SJSA1 (cell line): Measurements from ENCODE around the gene GIGYF2. TPM values are rescaled to one million over a fixed set of nuclear protein-coding genes. Genes with fewer than 3 reads are reported as not detected.

Source experiments
- DNase-seq, 2 experiments: peaks; one replicate each; pipeline ENCODE4 v3.0.0-alpha.2; 2015 to 2020; ENCODE audit warnings: low spot score in 2 of 2, low read depth in 1 of 2
- H3K27ac ChIP-seq: fragments of 250-450 bp; sonication (Bioruptor Pico); 2 replicates; pipeline ENCODE4 v1.5.1; 2020; ENCODE audit warnings: mild to moderate bottlenecking, moderate library complexity
- H3K27me3 ChIP-seq: fragments of 250-450 bp; sonication (Bioruptor Pico); replicated peaks from 2 replicates; pipeline ENCODE4 v1.5.1; 2020; ENCODE audit warnings: mild to moderate bottlenecking, moderate library complexity
- H3K36me3 ChIP-seq: fragments of 250-450 bp; sonication (Bioruptor Pico); 2 replicates; pipeline ENCODE4 v1.5.1; 2020; ENCODE audit warnings: mild to moderate bottlenecking
- H3K4me1 ChIP-seq: fragments of 250-450 bp; sonication (Bioruptor Pico); replicated peaks from 2 replicates; pipeline ENCODE4 v1.6.1; 2021; ENCODE audit warnings: mild to moderate bottlenecking
- H3K4me3 ChIP-seq: fragments of 250-450 bp; sonication (Bioruptor Pico); 2 replicates; pipeline ENCODE4 v1.5.1; 2020; ENCODE audit warnings: mild to moderate bottlenecking
- H3K9me3 ChIP-seq: fragments of 250-450 bp; sonication (Bioruptor Pico); replicated peaks from 2 replicates; pipeline ENCODE4 v1.5.1; 2020; ENCODE audit warnings: mild to moderate bottlenecking
- total RNA-seq: library from RNA; depleted of rRNA; stranded (reverse); fragments of >200 nt; shearing (Covaris generic); gene quantifications from 2 replicates; pipeline ENCODE4 v1.2.3, GENCODE V29; 2014; rRNA removed

The GIGYF2 gene
- 42.5 and 51.0 TPM in 2 replicates for total RNA-seq

GRCh38 chr2:232697059-232697806, at the start of gene GIGYF2:
Gene GIGYF2 (plus strand): TSS chr2:232697331. CDS start chr2:232735198, 37,867 bp downstream.
- Histone ChIP-seq H3K9me3 (no peaks in the 10 kb centered on the region), H3K4me1 (peaks cover 16% of the 10 kb centered on the region), H3K4me3 (peak within 1 kb of the TSS; percentile 90), H3K27ac (peak within 1 kb of the TSS; percentile 34), H3K27me3 (no peaks in the 10 kb centered on the region), H3K36me3 (peaks cover 19% of the 10 kb centered on the region)
- peak; percentile 93 to 98 for DNase-seq

- no peak overlapping the region for H3K4me3 ChIP-seq
- DNase-seq: no peak
- no peak overlapping the region for H3K27ac ChIP-seq
- no peaks in the 10 kb centered on the region for H3K9me3 ChIP-seq
- H3K4me1 ChIP-seq: no peaks in the 10 kb centered on the region
- H3K36me3 ChIP-seq: no peaks in the 10 kb centered on the region
- no peaks in the 10 kb centered on the region for H3K27me3 ChIP-seq
Observed at GRCh38 chr2:232649033-232649432, 48.1 kb upstream of the GIGYF2 start.

GRCh38 chr2:232652505-232652851, 44.7 kb upstream of the GIGYF2 start:
- no peak overlapping the region for H3K4me3 ChIP-seq
- H3K9me3 ChIP-seq: no peaks in the 10 kb centered on the region
- no peaks in the 10 kb centered on the region for H3K36me3 ChIP-seq
- H3K4me1 ChIP-seq: no peaks in the 10 kb centered on the region
- no peaks in the 10 kb centered on the region for H3K27me3 ChIP-seq
- DNase-seq: no peak
- no peak overlapping the region for H3K27ac ChIP-seq

GRCh38 chr2:232653441-232653840, 43.7 kb upstream of the GIGYF2 start:
- Histone ChIP-seq H3K4me3 (no peak overlapping the region), H3K27ac (no peak overlapping the region), H3K36me3 (no peaks in the 10 kb centered on the region), H3K9me3 (no peaks in the 10 kb centered on the region), H3K4me1 (no peaks in the 10 kb centered on the region), H3K27me3 (no peaks in the 10 kb centered on the region)
- DNase-seq: no peak

- H3K9me3 ChIP-seq: no peaks in the 10 kb centered on the region
- DNase-seq: no peak
- H3K27ac ChIP-seq: no peak overlapping the region
- H3K4me1 ChIP-seq: no peaks in the 10 kb centered on the region
- H3K4me3 ChIP-seq: no peak overlapping the region
- H3K27me3 ChIP-seq: no peaks in the 10 kb centered on the region
- no peaks in the 10 kb centered on the region for H3K36me3 ChIP-seq
Observed at GRCh38 chr2:232655392-232655791, 41.7 kb upstream of the GIGYF2 start.

GRCh38 chr2:232658217-232658785, 38.8 kb upstream of the GIGYF2 start:
- H3K27ac ChIP-seq: no peak overlapping the region
- H3K9me3 ChIP-seq: no peaks in the 10 kb centered on the region
- DNase-seq: no peak
- no peak overlapping the region for H3K4me3 ChIP-seq
- no peaks in the 10 kb centered on the region for H3K27me3 ChIP-seq
- H3K36me3 ChIP-seq: no peaks in the 10 kb centered on the region
- H3K4me1 ChIP-seq: no peaks in the 10 kb centered on the region

- Histone ChIP-seq H3K4me1 (no peaks in the 10 kb centered on the region), H3K27ac (no peak overlapping the region), H3K27me3 (no peaks in the 10 kb centered on the region), H3K4me3 (no peak overlapping the region), H3K36me3 (no peaks in the 10 kb centered on the region), H3K9me3 (no peaks in the 10 kb centered on the region)
- no peak for DNase-seq
Observed at GRCh38 chr2:232659359-232659758, 37.8 kb upstream of the GIGYF2 start.

GRCh38 chr2:232662486-232663260, 34.5 kb upstream of the GIGYF2 start:
- no peaks in the 10 kb centered on the region for H3K27me3 ChIP-seq
- no peak overlapping the region for H3K27ac ChIP-seq
- H3K36me3 ChIP-seq: no peaks in the 10 kb centered on the region
- H3K4me3 ChIP-seq: no peak overlapping the region
- H3K9me3 ChIP-seq: no peaks in the 10 kb centered on the region
- no peak for DNase-seq
- H3K4me1 ChIP-seq: peaks cover 2% of the 10 kb centered on the region

GRCh38 chr2:232666051-232666805, 30.9 kb upstream of the GIGYF2 start:
- no peak for DNase-seq
- no peak overlapping the region for H3K4me3 ChIP-seq

GRCh38 chr2:232667989-232668583, 29.0 kb upstream of the GIGYF2 start:
- Histone ChIP-seq H3K36me3 (no peaks in the 10 kb centered on the region), H3K27ac (peak overlapping the region; percentile 25; the same call in 1 of the 2 replicates), H3K9me3 (no peaks in the 10 kb centered on the region), H3K4me1 (peaks cover 16% of the 10 kb centered on the region), H3K27me3 (no peaks in the 10 kb centered on the region), H3K4me3 (no peak overlapping the region)
- DNase-seq: peak in 1 of 2 experiments; percentile 56

More at GRCh38 chr2:232666051-232666805, 30.9 kb upstream of the GIGYF2 start:
- peaks cover 9% of the 10 kb centered on the region for H3K4me1 ChIP-seq
- no peaks in the 10 kb centered on the region for H3K9me3 ChIP-seq
- H3K27ac ChIP-seq: no peak overlapping the region
- H3K27me3 ChIP-seq: no peaks in the 10 kb centered on the region
- no peaks in the 10 kb centered on the region for H3K36me3 ChIP-seq

GRCh38 chr2:232668805-232669444, 28.2 kb upstream of the GIGYF2 start:
- H3K27ac ChIP-seq: no peak overlapping the region
- peaks cover 16% of the 10 kb centered on the region for H3K4me1 ChIP-seq
- no peaks in the 10 kb centered on the region for H3K36me3 ChIP-seq
- no peaks in the 10 kb centered on the region for H3K9me3 ChIP-seq
- no peak overlapping the region for H3K4me3 ChIP-seq
- no peaks in the 10 kb centered on the region for H3K27me3 ChIP-seq
- DNase-seq: no peak

- peaks cover 15% of the 10 kb centered on the region for H3K4me1 ChIP-seq
- H3K9me3 ChIP-seq: no peaks in the 10 kb centered on the region
- no peak for DNase-seq
- no peaks in the 10 kb centered on the region for H3K36me3 ChIP-seq
- no peaks in the 10 kb centered on the region for H3K27me3 ChIP-seq
- H3K4me3 ChIP-seq: no peak overlapping the region
- H3K27ac ChIP-seq: no peak overlapping the region
Observed at GRCh38 chr2:232672588-232672987, 24.5 kb upstream of the GIGYF2 start.

- H3K27me3 ChIP-seq: no peaks in the 10 kb centered on the region
- no peaks in the 10 kb centered on the region for H3K9me3 ChIP-seq
- peaks cover 7% of the 10 kb centered on the region; the same call in 1 of the 2 replicates for H3K4me1 ChIP-seq
- H3K27ac ChIP-seq: no peak overlapping the region
- no peak for DNase-seq
- H3K36me3 ChIP-seq: no peaks in the 10 kb centered on the region
- H3K4me3 ChIP-seq: no peak overlapping the region
Observed at GRCh38 chr2:232674491-232674890, 22.6 kb upstream of the GIGYF2 start.
